Activated CD8-positive, alpha-beta memory T cell treated with anti-CD3 and anti-CD28 coated beads for 48 hours (primary cell): ENCODE results near the gene OBSCN.

ENCODE experiments used
- DNase-seq, 3 experiments: peaks; one replicate each; pipeline ENCODE4 v3.0.0-alpha.2; 2020; ENCODE audit warnings: low read depth in 2 of 3, low spot score in 2 of 3

Gene OBSCN, protein sequence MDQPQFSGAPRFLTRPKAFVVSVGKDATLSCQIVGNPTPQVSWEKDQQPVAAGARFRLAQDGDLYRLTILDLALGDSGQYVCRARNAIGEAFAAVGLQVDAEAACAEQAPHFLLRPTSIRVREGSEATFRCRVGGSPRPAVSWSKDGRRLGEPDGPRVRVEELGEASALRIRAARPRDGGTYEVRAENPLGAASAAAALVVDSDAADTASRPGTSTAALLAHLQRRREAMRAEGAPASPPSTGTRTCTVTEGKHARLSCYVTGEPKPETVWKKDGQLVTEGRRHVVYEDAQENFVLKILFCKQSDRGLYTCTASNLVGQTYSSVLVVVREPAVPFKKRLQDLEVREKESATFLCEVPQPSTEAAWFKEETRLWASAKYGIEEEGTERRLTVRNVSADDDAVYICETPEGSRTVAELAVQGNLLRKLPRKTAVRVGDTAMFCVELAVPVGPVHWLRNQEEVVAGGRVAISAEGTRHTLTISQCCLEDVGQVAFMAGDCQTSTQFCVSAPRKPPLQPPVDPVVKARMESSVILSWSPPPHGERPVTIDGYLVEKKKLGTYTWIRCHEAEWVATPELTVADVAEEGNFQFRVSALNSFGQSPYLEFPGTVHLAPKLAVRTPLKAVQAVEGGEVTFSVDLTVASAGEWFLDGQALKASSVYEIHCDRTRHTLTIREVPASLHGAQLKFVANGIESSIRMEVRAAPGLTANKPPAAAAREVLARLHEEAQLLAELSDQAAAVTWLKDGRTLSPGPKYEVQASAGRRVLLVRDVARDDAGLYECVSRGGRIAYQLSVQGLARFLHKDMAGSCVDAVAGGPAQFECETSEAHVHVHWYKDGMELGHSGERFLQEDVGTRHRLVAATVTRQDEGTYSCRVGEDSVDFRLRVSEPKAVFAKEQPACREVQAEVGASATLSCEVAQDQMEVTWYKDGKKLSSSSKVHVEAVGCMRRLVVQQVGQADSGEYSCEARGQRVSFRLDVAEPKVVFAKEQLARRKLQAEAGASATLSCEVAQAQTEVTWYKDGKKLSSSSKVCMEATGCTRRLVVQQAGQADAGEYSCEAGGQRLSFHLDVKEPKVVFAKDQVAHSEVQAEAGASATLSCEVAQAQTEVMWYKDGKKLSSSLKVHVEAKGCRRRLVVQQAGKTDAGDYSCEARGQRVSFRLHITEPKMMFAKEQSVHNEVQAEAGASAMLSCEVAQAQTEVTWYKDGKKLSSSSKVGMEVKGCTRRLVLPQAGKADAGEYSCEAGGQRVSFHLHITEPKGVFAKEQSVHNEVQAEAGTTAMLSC (N-terminal part only)

DNA sequence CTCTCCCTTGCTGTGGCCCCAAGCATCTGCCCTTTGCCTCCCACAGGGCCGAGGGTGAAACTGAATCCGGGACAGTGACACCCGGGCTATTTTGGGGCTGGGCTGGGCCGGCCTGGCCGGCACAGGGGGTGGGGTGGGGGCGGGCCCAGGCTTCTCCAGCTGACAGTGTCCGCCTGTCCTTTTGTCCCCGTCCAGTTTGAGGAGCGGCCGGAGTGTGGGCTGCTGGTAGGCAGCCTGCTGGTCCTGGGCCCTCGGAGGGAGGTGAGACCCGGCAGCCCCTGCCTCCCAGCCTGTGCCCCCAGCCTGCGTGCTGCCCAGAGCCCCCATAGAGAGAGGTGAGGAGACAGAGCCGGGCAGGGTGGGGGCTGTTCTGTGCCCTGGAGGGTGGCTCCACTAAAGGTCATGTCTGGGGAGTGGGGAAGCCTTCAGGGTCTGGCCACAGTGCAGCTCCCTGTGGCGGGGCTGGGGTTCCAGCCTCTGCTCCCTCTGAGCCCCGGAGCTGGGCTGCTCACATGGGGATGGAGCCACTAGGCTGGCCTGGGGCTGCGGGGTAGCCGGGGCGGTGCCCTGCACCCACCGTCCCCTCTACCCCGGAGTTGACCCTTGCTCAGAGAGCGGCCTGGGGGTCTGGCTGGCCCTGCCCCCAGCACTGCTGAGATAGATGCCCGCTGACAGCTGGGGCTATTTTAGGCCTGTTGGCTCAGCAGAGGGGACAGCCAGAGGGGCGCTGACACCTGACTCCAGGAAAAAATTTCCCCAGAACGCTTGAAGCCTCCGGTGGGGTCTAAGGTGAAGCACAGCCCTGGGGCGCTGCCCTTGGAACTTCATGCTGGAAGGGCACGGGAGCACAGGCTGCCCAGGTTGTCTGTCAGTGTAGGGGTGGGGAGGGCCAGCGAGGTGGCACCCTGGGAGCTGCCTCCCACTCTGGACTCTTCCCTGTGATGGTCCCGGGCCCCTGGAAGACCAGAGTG is at the start of gene OBSCN:
TSS of gene OBSCN (plus strand) at position 194 of the 971 bp plus-strand sequence. CDS start 3,740 bp downstream, outside the sequence.
- no peak for DNase-seq

DNA sequence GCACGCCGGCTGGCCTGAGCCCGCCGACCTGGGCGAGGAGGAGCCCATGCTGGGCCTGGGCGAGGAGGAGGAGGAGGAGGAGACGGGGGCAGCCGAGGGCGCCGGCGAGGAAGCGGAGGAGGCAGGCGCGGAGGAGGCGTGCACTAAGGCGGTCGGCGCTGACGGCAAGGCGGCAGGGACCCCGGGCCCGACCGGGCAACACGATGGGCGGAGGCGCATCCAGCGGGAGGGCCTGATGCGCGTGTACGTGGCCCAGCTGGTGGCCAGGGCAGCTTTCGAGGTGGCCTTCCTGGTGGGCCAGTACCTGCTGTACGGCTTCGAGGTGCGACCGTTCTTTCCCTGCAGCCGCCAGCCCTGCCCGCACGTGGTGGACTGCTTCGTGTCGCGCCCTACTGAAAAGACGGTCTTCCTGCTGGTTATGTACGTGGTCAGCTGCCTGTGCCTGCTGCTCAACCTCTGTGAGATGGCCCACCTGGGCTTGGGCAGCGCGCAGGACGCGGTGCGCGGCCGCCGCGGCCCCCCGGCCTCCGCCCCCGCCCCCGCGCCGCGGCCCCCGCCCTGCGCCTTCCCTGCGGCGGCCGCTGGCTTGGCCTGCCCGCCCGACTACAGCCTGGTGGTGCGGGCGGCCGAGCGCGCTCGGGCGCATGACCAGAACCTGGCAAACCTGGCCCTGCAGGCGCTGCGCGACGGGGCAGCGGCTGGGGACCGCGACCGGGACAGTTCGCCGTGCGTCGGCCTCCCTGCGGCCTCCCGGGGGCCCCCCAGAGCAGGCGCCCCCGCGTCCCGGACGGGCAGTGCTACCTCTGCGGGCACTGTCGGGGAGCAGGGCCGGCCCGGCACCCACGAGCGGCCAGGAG is 49.5 kb upstream of the OBSCN start:
- DNase-seq: no peak

DNA sequence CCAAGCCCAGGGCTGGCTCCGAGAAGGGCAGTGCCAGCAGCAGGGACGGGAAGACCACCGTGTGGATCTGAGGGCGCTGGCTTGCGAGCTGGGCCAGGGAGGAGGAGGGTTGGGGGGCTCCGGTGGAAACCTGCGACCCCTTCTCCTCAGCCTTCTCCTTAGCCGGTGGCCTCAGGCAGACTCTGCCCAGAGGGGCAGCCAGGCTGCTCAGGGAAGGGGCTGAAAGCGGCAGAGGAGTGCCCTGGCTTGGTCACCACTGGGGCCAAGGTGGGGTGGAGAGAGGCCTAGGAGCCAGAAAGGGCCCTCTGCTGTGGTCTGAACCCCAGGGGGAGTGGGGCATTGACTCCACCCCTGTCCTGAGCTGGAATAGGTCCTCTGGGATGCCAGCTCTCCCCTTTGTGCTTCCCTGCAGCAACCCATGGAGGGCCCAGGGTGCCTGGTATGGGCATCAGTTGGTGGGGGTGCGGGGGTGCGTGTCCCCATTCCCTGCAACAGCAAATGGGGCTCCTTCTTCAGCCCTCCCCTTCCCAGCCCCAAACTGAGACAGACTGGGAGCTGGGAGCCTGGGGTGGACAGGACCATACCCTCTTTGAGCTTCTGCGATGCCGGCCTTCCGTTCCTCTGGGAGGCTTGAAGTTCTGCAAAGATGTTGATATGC is 48.7 kb upstream of the OBSCN start:
- no peak for DNase-seq

DNA sequence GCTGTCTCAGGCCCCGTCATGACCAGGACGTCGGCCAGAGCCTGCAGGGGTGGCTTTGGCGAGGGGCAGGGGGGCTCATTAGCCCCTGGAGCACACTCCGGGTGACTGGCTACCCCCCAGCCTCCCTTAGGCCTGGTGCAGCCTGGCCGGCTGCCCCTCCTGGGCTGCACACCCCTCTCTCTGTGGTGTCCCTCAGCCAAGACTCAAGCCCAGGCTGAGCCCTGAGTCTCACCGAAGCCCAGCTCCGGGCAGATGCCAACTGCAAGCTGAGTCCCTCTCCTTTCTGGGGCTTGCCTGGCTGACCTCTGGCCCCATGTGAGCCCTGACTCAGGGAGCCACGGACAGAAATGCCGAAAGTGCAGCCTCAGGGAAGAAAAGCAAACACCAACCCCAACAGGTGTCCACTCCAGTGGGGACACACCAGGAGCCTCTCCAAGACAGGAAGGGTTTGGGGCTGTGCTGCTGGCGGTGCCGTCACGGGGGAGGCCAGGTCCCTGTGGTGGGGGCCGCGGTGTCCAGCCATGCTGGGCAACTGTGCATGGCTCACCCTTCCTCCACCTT is 47.6 kb upstream of the OBSCN start:
- DNase-seq: no peak

DNA sequence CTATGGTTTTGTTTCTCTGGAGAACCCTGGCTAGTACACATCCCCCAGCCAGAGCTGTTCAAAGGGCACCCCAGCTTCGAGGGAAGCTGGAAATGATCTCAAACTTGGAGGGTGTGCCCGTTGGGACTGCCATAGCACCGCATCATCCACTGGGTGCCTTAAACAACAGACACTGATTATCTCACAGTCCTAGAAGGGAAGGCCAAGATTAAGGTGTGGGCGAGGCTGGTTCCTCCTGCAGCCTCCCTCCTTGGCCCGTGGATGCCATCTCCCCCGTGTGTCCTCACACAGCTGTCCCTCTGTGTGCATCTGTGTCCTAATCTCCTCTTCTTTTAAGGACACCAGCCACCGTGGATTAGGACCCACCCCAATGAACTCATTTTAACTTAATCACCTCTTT is 46.5 kb upstream of the OBSCN start:
- no peak for DNase-seq

DNA sequence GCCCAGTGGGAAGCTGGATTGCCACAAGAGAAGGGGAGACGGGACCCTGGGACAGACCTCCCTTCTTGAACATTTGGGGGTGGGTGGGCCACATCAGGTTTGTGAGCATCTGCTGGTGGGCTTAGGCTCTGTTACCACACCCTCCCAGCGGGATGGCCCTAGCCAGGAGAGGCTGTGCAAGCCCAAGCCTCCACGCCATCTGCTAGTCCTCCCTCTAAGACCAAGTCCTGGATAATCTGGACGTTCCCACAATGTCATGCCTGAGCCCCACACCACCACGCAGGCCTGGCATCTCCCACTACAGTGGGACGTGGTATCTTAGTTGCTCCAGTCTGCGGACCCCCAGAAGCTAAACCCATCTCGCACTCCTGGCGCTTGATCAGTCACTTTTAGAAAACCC is 46.0 kb upstream of the OBSCN start:
- DNase-seq: no peak

DNA sequence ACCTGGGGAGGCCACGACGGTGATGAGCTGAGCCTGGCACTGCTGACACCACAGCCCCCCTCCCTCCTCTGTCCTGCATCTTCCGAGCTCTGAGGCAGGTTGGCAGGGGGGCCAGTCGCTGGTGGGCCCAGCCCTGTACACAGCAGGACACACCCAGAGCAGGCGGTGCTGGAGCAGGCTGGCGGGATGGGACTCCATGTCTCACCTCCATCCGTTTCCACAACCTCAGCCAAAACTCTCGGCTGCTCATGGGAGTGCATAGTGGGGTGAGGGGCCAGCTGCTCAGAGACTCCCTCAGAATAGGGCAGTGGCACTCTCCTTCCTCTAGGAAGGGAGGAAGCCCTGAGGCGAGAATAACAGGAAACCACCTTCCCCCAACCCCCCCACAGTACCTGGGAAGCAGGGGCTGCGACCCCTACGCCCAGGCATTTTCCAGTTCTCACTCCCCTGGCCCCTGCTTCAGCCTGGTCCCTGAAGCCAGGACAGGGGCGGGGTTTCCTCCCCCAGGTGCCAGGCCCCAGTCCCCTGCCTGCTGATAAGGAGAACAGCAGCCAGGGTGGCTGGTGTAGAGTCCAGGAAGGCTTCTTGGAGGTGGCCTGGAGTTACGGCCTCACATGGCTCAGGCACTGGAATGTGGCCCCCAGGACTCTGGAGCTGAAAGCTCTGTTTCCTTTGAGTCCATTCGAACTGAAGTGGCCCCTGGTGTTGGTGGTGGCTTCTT is 45.4 kb upstream of the OBSCN start:
- no peak for DNase-seq

DNA sequence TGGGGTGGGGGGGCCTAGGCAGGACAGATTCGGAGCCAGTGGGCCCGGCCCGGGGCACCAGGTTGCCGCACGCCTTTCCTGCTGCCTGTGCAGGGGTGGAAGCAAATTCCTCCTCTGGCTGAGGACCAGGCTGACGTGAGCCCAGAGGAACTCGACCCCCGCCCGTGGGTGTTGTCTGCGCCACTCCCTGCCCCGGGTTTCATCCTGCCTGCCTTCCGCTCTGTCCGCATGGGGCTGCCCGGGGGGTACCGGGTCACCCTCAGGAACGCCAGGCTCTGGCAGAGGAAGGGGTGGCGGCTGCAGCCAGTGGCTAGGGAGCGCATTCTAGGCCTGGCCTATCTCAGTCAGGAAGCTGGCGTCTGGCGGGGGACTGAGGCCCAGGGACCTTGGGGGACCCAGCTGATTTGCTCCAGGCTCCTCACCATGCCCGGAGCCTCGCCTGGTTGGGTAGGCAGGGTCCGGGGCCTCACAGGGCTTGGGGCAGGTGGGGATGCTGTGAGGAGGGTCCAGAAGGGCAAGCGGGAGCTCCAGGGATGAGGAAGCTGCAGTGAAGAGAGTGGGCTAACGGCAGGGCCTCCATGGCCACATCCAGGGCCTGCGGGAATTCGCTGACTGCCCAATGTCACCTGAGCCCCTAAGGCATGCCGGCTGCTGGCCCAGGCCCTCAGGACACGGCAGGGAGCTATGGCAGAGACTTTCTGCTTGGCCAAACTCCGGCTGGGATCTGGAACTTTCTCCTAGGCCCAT is 44.7 kb upstream of the OBSCN start:
- no peak for DNase-seq

DNA sequence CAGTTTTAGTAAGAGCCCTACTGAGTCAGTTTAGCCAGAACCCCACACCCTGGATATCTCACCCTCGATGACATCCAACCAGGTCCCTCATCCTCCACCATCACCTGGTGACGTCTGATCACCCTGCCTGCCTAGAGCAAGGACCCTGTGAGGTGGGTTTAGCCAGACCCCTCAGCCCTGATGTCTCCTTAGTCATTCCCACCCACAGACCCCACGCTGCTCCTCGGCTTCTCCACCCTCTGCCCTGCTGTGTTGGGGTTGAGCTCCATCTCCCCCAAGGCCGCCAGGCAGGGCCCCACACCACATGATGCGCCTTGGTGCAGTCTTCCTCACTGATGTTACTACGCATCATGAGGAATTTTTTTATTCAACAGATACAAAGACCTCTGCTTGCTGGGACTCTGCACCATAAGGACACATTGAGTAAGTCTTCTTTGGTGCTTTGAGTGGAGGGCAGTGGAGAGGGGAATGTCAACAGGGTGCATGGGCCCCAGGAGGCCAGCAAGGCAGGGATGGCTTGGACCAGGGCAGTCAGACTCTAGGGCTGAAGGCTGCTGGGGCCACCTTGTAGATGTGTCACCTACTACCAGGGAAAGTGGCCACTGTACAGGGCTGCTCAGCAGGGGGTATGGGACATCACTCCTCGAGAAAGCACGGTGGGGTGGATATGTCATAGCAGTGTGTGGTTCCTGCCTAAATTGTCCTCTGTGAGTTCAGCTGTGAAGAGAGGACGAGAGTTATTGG is 43.9 kb upstream of the OBSCN start:
- DNase-seq: no peak

DNA sequence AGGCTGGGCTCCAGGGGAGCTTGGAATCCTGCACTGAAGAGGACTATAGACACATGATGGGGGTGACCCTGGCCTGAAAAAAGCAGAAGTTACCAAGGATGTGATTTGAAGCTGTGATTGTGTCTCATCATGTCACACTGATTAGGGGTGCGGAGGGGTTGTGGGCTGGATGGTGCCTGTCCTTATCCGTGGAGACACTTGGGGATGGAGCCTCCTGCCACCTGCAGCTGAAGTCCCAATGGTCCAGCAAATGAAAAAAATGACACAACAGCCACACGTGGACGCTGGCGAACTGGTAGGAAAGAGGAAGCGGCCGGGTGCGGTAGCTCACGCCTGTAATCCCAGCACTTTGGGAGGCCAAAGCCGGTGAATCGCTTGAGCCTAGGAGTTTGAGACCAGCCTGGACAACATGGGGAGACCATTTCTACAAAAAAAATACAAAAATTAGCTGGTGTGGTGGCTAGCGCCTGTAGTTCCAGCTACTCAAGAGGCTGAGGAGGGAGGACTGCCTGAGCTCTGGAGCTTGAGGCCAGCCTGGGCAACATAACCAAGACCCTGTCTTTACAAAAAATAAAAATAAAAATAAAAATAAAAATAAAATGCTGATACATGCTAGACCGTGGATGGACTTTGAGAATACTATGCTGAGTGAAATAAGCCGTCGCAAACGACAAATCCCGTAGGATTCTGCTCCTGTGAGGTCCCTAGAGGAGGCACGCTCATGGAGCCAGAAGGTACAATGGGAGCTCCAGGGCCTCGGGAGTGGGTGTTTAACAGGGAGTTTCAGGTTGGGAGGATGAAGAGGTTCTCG is 43.1 kb upstream of the OBSCN start:
- DNase-seq: no peak

DNA sequence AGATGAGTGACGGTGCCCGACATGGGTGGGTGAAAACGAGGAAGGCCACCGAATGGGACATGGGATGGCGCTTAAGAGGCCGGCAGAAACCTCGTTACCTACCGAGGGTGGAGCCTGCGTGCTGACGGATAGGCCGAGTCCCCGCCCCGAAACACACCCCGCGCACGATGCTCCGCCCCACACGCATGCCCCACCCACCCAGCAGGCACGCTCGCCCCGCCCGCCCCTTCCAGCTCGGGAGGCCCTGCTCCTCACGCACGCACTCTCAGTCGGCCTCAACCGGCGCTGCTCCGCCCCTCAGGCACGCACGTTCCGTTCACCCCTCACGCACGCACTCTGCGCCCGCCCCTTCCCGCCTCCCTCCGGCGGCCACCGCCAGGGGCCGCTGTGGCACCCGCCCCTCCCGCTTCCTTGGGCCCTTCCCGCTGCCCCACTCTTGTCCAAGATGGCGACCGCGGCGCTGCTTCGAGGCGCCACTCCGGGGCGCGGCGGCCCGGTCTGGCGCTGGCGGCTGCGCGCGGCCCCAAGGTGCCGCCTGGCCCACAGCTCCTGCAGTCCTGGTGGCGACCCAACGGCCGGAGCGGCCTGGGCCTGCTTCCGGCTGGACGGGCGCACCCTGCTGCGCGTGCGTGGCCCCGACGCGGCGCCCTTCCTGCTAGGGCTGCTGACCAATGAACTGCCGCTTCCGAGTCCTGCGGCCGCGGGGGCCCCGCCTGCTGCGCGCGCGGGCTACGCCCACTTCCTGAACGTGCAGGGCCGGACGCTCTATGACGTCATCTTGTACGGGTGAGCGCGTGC is 42.3 kb upstream of the OBSCN start, which contains the start of gene IBA57:
TSS of gene IBA57 (plus strand) at position 433 of the 798 bp plus-strand sequence. CDS start at position 446, 13 bp downstream.
- peak; percentile 98 to 99 (median 98) for DNase-seq

DNA sequence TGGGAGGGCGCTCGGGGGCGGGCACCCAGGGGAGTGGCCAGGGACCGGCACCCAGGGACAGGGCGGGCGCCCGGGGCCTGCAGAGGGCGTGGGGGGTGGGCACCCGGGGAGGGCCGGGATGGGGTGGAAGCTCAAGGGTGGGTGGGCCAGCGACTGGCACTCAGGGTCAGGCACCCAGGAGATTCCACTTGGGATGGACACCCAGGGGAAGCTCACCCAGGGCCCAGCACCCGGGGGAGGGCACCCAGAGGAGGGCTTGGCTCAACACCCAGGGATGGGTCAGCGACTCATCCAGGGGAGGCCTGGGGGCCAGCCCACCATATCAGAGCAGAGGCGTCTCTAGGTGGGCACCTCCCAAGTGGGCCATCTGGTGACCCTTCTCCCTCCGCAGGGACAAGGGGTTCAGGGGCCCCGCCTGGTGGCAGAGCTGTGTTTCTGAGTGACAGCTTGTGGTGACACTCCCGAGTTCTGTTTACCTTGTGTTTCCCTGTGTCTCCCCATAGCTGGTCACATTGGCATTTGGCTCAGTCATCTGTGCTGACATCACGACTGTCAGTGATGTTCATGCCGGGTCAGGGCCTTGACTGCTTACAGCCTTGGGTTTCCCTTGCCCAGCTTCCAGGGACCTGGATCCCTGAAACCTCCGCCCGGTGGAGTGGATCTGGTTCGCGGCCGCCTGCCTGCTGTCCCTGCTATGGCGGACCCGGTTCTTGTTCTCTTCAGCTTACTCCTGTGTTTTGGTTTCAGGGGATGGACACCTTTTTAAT is 41.5 kb upstream of the OBSCN start:
- peak; percentile 15 to 32 (median 26) for DNase-seq

DNA sequence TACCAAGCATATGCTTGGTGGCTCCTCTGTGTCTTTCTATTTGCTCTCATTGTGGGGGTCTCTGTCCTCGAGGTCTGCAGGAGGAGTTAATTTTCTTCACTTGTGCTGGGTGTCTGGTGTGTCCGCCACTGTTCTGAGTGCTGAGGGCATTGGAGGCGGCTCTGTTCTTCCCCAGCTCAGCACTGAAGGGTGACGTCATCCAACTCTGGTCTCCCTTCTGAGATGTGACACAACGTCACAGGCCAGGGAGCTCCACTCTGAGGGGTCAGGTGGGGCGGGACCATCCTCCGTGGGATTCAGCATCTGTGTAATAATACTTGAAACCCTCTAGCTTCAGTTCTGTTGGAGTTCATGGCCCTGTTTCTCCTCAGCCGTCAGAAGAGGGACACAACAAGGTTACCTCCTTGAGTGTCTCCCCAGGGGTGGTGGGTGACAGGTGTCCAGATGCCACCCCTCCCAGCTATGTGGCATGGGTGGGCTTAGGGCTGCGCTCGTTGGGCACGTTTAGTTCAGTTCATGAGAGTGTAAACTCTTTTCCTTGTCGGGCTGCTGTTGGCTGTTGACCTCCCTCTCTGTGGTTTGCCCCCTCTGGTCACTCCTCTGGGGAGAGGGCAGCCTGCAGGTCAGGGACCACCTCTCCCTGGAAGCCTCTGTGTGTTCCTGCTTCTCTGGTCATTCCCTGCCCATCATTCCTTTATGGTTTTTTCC is 39.1 kb upstream of the OBSCN start:
- no peak for DNase-seq
